Esophagus mucosa (tissue), 1 donor: Measurements from ENCODE around the gene DCAF6. TPM values are rescaled to one million over a fixed set of nuclear protein-coding genes. Genes with fewer than 3 reads are reported as not detected.
"Not testable (repeated sequence)": the region's sequence is repeated elsewhere in the genome, so short reads cannot be mapped to it uniquely, and the experiment has no call there.

Experiments used
- ATAC-seq: fragments of 200-7000 bp; cut with Tn5 transposase; one replicate; pipeline ENCODE4 v1.9.1; 2020
- total RNA-seq: library from RNA; stranded (reverse); gene quantifications from one replicate; pipeline ENCODE4 v1.2.4, GENCODE V29; 2023
- donor health status: DM: yes; HTN: yes; CAD: no.

The DCAF6 gene
- total RNA-seq: 32.4 TPM

GRCh38 chr1:167936068-167936929 lies at the start of gene DCAF6:
TSS of gene DCAF6 (plus strand) at chr1:167936683. CDS start at chr1:167936912, 229 bp downstream.
- peak; percentile 96 for ATAC-seq

- not testable (repeated sequence) for ATAC-seq
These were observed 49.3 kb upstream of the DCAF6 start for GRCh38 chr1:167887187-167887586.

- ATAC-seq: no peak
These were observed 46.1 kb upstream of the DCAF6 start for GRCh38 chr1:167890400-167890799.

GRCh38 chr1:167893798-167894197 lies 42.7 kb upstream of the DCAF6 start:
- ATAC-seq: no peak

- no peak for ATAC-seq
These were observed 37.8 kb upstream of the DCAF6 start for GRCh38 chr1:167898578-167899222.

- no peak for ATAC-seq
These were observed 37.2 kb upstream of the DCAF6 start for GRCh38 chr1:167899253-167899681.

GRCh38 chr1:167900907-167901306 lies 35.6 kb upstream of the DCAF6 start:
- no peak for ATAC-seq

- ATAC-seq: no peak
These were observed 31.8 kb upstream of the DCAF6 start for GRCh38 chr1:167904652-167905130.

GRCh38 chr1:167905182-167905581 lies 31.3 kb upstream of the DCAF6 start:
- ATAC-seq: no peak

GRCh38 chr1:167905671-167906070 lies 30.8 kb upstream of the DCAF6 start:
- ATAC-seq: no peak

- ATAC-seq: no peak
These were observed 26.7 kb upstream of the DCAF6 start for GRCh38 chr1:167909691-167910180.

- ATAC-seq: no peak
These were observed 26.0 kb upstream of the DCAF6 start for GRCh38 chr1:167910530-167910929.

- no peak for ATAC-seq
These were observed 25.1 kb upstream of the DCAF6 start for GRCh38 chr1:167911413-167911812.

GRCh38 chr1:167912294-167912693 lies 24.2 kb upstream of the DCAF6 start:
- no peak for ATAC-seq

GRCh38 chr1:167913895-167914496 lies 22.5 kb upstream of the DCAF6 start, which contains the start of gene ADCY10:
TSS of gene ADCY10 (minus strand) at chr1:167914134. CDS start at chr1:167905140, 8,994 bp downstream.
- no peak for ATAC-seq

GRCh38 chr1:167915569-167915968 lies 20.9 kb upstream of the DCAF6 start:
- ATAC-seq: no peak

GRCh38 chr1:167916766-167917511 lies 19.5 kb upstream of the DCAF6 start:
- ATAC-seq: no peak

- no peak for ATAC-seq
These were observed 14.5 kb upstream of the DCAF6 start for GRCh38 chr1:167922023-167922422.

- ATAC-seq: no peak
These were observed 13.8 kb upstream of the DCAF6 start for GRCh38 chr1:167922611-167923074.

- no peak for ATAC-seq
These were observed 13.0 kb upstream of the DCAF6 start for GRCh38 chr1:167923324-167924056.

- ATAC-seq: no peak
These were observed 12.4 kb upstream of the DCAF6 start for GRCh38 chr1:167924102-167924501.
